GM12865 (cell line): ENCODE data around the gene OR52K1.

ENCODE experiments used
- DNase-seq: peaks from one replicate; pipeline ENCODE4 v3.0.0; 2010; ENCODE audit warnings: low read depth
- H3K4me3 ChIP-seq: 2 replicates; pipeline ENCODE4 v1.5.1; 2011; ENCODE audit warnings: mild to moderate bottlenecking, low read depth, low read length, control low read depth
- TF ChIP-seq, protein P1 (sequence below): IDR thresholded peaks from 2 replicates; pipeline ENCODE4 v1.5.1; 2011; ENCODE audit warnings: low read length, control low read depth, low read depth, inconsistent platforms; ENCODE audit not compliant: insufficient read depth; ENCODE audit errors: missing control alignments

OR52K1 gene

DNA sequence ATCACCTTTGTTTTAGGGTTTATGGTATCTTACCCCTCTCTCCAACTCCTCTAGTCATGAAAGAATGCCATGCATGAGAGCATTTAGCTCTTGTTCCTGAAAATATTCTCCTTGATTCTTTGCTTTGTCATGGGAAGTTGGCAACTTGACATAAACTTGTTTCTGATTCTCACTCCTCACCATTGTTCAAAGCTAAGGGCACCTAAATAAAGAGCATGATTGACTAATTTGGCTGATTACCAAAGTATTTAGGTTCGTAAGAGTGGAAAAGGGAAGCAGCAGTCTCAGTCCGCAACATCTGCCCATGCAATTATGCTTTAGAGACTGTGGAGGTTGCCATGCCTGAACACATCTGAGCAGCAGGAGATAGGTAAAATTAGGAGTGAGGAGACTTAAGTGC is 26.4 kb downstream of the OR52K1 start:
- H3K4me3 ChIP-seq: no peak overlapping the region
- TF ChIP-seq, protein P1, sequence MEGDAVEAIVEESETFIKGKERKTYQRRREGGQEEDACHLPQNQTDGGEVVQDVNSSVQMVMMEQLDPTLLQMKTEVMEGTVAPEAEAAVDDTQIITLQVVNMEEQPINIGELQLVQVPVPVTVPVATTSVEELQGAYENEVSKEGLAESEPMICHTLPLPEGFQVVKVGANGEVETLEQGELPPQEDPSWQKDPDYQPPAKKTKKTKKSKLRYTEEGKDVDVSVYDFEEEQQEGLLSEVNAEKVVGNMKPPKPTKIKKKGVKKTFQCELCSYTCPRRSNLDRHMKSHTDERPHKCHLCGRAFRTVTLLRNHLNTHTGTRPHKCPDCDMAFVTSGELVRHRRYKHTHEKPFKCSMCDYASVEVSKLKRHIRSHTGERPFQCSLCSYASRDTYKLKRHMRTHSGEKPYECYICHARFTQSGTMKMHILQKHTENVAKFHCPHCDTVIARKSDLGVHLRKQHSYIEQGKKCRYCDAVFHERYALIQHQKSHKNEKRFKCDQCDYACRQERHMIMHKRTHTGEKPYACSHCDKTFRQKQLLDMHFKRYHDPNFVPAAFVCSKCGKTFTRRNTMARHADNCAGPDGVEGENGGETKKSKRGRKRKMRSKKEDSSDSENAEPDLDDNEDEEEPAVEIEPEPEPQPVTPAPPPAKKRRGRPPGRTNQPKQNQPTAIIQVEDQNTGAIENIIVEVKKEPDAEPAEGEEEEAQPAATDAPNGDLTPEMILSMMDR: no peak
- no peak for DNase-seq

DNA sequence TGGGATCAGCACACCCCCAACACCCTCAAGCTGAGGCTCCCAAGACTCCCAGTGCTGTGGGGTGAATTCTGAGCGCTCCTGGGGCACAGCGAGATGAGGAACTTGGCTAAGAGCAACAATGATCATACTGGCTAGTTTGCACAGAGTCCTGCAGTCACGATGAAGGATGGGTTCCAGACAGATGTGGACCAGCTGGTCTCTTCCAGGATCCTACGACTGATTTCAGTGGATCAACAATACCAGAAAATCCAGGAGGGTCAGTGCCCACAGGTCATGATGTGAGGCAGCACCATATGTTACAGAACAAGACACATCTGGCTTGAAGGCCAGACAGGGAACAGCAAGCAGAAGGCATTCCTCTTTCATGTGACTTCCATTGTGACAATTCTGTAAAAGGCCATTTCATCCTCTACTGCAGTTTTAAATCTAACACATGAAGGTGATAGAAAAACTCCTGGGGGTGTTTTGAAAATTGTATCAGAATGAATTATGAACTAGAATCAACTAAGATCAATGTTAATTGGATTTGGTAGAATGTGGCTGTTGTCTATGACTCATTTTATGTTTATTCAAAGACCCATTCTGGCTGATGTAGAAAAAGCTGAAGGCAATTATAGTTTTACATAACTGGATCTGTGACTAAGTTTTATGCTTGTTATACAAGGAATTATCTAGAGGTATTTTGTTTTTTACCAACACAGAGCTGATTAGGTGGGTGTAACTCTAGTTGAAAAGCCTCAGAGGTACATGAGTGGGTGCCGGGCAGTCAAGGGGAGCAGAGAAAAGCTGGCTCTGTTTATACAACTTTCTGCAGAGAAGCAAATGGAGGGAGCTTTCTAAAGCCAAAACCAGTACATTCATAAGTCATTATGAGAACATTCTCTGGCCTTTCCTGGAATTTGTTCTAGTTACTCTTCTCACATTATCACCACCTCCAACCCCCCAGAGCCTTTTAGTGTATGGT is 29.1 kb downstream of the OR52K1 start:
- TF ChIP-seq, protein P1: no peak
- DNase-seq: no peak
- H3K4me3 ChIP-seq: no peak overlapping the region

DNA sequence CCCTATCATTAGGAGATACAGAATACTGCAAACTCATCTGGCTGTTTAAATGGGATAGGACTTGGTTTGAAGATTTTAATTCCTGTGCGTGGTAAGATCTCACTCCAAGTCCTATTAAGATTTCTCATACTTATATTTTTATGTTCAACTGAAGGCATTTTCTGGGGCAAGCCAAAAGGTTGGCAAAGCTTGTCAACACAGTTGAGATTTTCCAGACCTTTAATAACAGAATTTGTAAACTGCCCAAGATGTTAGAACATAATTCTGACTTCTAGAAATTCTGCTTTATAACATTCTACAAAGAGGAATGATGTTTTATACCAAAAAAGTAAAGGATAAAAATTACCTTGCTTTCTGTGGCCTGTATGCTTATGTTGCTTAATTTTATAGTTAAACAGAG is 31.8 kb downstream of the OR52K1 start:
- H3K4me3 ChIP-seq: no peak overlapping the region
- TF ChIP-seq, protein P1: no peak
- no peak for DNase-seq

DNA sequence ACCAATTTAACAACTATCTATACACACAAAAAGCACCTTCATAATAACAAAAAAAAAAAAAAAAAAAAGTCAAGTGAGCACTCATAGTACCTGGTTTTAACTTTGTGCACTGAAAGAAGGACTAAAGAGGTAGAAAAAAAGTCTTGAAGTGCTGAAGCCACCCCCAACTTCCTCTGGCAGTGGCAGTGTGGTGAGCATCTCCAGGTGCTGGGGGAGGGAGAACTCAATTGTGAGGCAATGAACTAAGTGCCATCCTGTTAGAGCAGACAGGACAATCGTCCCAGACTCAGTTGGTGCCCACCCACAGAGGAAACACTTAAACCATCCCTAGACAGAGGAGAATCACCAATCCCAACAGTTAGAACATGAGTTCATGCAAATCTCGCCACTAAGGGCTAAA is 39.9 kb downstream of the OR52K1 start:
- no peak for DNase-seq
- TF ChIP-seq, protein P1: no peak
- no peak overlapping the region for H3K4me3 ChIP-seq

DNA sequence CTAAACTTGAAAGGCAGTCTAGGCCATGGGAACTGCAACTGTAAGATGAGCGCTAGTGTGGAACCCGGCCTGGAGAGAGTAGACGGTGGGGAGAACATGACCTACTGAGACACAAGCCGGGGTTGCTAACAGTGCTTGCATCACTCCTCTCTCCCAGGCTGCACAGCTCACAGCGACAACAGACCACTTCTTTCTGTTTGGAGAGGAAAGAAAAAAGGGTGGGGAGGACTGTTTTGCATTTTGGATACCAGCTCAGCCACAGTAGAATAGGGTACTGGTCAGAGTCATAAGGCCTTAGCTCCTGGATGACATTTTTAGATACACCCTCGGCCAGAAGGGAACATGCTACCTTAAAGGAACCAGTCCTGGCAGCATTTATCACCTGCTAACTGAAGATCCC is 40.3 kb downstream of the OR52K1 start:
- DNase-seq: no peak
- no peak overlapping the region for H3K4me3 ChIP-seq
- TF ChIP-seq, protein P1: no peak

DNA sequence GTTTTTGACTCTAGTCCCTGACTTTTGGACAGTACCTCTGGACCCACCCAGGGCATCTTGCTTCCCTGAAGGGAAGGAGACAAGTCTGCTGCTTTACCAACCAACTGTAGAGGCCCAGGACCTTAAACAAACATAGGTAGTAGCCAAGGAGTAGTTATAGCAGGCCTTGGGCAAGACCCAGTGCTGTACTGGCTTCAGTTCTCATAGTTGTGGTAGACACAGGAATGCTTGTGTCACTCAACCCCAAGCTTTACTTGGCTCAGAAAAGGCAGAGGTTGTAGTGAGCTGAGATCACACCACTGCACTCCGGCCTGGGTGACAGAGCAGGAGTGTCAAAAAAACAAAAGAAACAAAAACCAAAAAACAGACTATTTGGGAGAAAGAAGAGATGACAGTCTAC is 41.2 kb downstream of the OR52K1 start:
- TF ChIP-seq, protein P1: no peak
- H3K4me3 ChIP-seq: no peak overlapping the region
- DNase-seq: no peak
